HK-2 (cell line): ENCODE measurements around the gene C12orf57.
"Not testable (repeated sequence)": the region's sequence is repeated elsewhere in the genome, so short reads cannot be mapped to it uniquely, and the experiment has no call there.

Source experiments
- DNase-seq: peaks from one replicate; pipeline ENCODE4 v3.0.0-alpha.2; 2018; ENCODE audit not compliant: unreplicated experiment

Gene C12orf57, protein sequence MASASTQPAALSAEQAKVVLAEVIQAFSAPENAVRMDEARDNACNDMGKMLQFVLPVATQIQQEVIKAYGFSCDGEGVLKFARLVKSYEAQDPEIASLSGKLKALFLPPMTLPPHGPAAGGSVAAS

GRCh38 chr12:6943722-6944380, at the start of gene C12orf57, which contains the start of gene RNU7-1:
Gene C12orf57, plus strand, starts transcription at chr12:6944022. Its CDS starts 100 bp downstream, at chr12:6944122.
Gene RNU7-1, plus strand, starts transcription at chr12:6943816.
- peak; percentile 90 for DNase-seq

DNA sequence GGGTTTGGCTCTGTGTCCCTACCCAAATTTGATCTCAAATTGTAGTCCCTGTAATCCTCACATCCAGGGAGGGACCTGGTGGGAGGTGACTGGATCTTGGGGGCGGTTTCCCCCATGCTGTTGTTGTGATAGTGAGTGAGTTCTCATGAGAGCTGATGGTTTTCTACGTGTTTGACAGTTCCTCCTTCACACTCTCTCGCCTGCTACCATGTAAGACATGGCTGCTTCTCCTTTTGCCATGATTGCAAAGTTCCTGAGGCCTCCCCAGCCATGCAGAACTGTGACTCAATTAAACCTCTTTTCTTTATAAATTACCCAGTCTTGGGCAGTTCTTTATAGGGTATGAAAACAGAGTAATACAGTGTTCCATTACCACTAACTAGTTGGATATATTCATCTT, 49.5 kb upstream of the C12orf57 start:
- DNase-seq = no peak

- DNase-seq = no peak
Measured at GRCh38 chr12:6896846-6897435, 46.9 kb upstream of the C12orf57 start.

GRCh38 chr12:6899427-6899826, 44.4 kb upstream of the C12orf57 start:
- DNase-seq = no peak

DNA sequence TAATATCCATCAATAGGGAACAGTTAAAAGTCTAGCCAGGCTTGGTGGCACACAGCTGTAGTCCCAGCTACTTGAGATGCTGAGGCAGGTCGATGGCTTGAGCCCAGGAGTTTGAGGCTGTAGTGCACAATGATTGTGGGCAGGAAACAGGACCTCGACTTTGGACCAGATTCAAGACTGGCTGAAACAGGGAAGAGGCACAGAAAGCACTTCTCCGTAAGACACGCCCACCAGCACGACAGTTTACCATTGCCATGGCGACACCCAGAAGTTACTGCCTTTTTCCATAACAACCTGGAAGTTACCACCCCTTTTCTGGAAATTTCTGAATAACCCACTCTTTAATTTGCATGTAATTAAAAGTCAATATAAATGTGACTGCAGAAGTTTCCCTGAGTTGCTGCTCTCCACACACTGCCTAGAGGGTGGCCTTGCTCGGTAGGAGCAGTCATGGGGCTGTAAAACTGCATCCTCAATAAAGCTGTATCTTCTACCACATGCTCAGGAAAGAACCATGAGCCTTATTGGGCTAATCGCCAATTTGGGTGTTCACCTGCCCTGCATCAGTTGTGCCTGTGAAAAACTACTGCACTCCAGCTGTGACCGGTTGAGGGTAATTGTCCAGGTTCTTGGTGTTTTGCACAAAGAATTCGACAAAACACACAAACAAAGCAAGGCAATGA, 43.8 kb upstream of the C12orf57 start:
- DNase-seq = no peak

- DNase-seq = no peak
Measured at GRCh38 chr12:6902448-6902847, 41.4 kb upstream of the C12orf57 start.

DNA sequence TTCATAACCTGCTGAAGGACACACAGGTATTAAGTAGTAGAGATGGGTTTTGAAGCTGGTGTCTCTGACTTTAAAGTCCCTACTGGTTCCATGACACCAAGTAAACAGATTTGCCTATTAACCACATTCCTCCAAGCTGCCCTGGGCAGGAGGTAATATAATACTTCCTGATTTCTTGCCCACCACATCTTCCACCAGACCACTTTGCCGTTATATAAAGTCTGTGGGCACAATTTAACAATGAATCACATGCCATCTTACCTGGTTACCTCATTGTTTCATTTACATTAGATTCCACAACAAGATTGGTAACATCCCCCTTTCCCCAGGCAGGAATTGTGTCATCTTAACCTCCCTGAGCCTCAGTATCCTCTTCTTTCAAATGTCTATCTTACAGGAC, 40.1 kb upstream of the C12orf57 start:
- no peak for DNase-seq

DNA sequence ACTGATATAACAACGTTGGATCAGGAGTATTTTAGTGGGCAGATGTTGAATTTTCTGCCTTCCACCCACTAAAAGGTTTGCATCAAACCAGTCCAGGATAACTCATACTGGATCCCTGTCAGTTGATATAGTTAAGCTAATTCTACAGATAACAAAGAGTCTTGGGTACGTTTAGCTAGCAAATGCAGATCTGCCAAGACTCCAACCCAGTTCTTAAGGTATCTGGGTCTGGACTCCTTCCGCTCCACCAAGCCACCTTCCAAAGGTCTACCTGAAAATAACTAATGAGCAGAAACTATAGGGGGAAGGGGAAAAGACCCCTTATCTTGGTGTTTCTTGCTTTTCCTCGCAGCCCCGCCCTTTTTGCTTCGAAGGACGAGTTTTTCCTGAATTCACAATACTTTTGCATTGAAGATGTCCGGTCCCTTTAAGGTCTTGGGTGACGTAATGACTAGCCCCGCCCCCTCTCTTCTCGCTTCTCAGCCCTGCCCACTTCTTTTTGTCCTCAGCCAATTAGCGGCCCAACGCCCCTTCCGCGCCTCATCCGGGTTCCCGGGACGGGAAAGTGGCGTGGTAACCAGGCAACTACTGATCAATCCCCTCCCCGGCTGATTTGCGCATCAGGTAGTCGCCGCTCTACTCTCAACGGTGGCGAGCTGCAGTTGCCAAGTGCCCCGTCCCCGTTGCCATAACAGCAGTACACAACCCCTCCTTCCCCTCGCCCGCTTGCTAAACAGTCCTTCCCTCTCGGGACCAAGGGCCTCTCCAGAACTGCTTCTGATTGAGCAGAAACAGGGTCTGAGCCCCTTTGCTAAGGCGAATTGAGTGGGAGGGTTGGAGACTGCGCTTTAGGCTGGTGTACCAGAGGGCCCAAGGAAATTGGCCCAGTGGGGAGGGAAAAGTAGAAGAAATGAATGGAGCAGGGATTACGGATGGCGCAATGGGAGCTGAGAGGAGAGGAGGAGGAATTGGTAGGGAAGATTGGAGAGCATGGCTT, 39.2 kb upstream of the C12orf57 start, which contains the start of gene LRRC23:
Gene LRRC23 (plus strand): TSS at position 543 of the 997 bp plus-strand sequence. CDS start 812 bp downstream, outside the sequence.
- peak; percentile 97 for DNase-seq

DNA sequence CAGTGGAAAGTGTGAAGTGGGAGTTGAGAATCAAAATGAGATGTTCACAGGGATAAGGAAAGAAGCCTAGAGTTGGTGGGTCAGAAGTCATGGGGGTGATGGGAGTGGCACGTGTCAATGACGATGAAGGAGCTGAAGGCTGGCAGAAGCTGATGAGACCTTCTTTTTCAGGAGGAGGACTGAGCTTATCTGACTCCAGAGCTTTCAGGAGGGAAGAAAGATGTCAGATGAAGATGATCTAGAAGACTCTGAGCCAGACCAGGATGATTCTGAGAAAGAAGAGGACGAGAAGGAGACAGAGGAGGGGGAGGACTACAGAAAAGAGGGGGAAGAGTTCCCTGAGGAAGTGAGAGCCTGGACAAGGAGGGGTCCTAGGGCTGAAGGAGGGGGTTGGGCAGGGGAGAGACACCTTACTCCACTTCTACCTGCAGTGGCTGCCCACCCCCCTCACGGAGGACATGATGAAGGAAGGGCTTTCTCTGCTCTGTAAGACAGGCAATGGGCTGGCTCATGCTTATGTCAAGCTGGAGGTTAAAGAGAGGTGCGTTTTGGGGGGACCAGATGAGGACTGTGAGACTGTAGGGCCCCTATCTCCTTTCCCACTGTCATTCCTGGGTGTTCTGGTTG, 38.3 kb upstream of the C12orf57 start:
- DNase-seq = no peak

GRCh38 chr12:6908141-6908540, 35.7 kb upstream of the C12orf57 start:
- not testable (repeated sequence) for DNase-seq

- DNase-seq = no peak
Measured at GRCh38 chr12:6909421-6910145, 34.2 kb upstream of the C12orf57 start.

GRCh38 chr12:6912164-6912935, 31.5 kb upstream of the C12orf57 start:
- DNase-seq = no peak

GRCh38 chr12:6914246-6914946, 29.4 kb upstream of the C12orf57 start, which contains the start of gene ENO2:
Gene ENO2, plus strand, starts transcription at chr12:6914580. Its CDS starts 1,253 bp downstream, at chr12:6915833.
- DNase-seq = peak; percentile 83

GRCh38 chr12:6914947-6915788, 28.7 kb upstream of the C12orf57 start:
- DNase-seq = no peak

DNA sequence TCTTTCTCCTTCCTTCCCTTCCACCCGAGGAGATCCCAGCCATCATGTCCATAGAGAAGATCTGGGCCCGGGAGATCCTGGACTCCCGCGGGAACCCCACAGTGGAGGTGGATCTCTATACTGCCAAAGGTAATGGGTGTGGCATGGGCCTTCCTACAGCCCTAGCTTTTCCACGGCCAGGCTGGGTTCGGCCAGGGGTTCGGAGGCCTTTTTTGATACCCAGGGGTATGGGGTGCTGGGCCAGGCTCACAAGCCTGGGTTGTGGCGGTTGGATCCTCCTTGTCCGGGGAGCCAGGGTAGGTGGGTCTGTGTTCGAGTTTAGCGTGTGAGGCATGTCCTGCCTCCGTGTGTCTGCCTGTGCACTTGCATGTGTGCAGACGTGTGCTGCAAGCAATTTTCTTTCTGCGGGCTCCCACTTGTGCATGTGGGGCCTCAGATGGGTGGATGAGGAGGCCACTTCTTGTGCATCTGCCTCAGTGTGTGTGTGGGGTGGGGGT, 28.0 kb upstream of the C12orf57 start:
- DNase-seq = no peak

GRCh38 chr12:6916426-6917200, 27.2 kb upstream of the C12orf57 start:
- DNase-seq = no peak
